Embryonic facial prominence (tissue), 1 donor: ENCODE data around the gene IFNL2.

Experiments
- DNase-seq: peaks from one replicate; pipeline ENCODE4 v3.0.0-alpha.2; 2016; ENCODE audit errors: extremely low spot score

The IFNL2 gene

GRCh38 chr19:39317476-39317875, 49.3 kb downstream of the IFNL2 start:
- no peak for DNase-seq

- no peak for DNase-seq
Observed at GRCh38 chr19:39318071-39318470, 49.9 kb downstream of the IFNL2 start.

GRCh38 chr19:39318690-39319089, 50.5 kb downstream of the IFNL2 start:
- no peak for DNase-seq

- no peak for DNase-seq
Observed at GRCh38 chr19:39319098-39319891, 51.1 kb downstream of the IFNL2 start.
